Mesendoderm (in vitro differentiated cells): ENCODE results near the gene MUCL3.

ENCODE experiments used
- DNase-seq: peaks from one replicate; pipeline ENCODE4 v3.0.0; 2013
- H2AK5ac ChIP-seq: 2 replicates; pipeline ENCODE4 v1.6.1; 2013; ENCODE audit warnings: low read length, inconsistent platforms
- H2BK120ac ChIP-seq: 2 replicates; pipeline ENCODE4 v1.6.1; 2013; ENCODE audit warnings: low read depth, mild to moderate bottlenecking, low read length, moderate library complexity, mixed read lengths
- H2BK15ac ChIP-seq: replicated peaks from 2 replicates; pipeline ENCODE4 v1.6.1; 2013; ENCODE audit warnings: low read depth, mild to moderate bottlenecking, moderate library complexity
- H2BK5ac ChIP-seq: 2 replicates; pipeline ENCODE4 v1.6.1; 2013; ENCODE audit warnings: low read length, inconsistent platforms
- H3K18ac ChIP-seq: 2 replicates; pipeline ENCODE4 v1.6.1; 2013; ENCODE audit warnings: mild to moderate bottlenecking, low read length, mixed read lengths
- H3K23ac ChIP-seq: one replicate; pipeline ENCODE4 v1.6.1; 2013; ENCODE audit warnings: low read length
- H3K27ac ChIP-seq: 2 replicates; pipeline ENCODE4 v1.5.1; 2013; ENCODE audit warnings: low read depth, mild to moderate bottlenecking, inconsistent platforms, low read length, moderate library complexity
- H3K27me3 ChIP-seq: 2 replicates; pipeline ENCODE4 v1.6.1; 2013; ENCODE audit warnings: low read length, control low read depth, mild to moderate bottlenecking, inconsistent platforms; ENCODE audit not compliant: insufficient read depth, poor library complexity
- H3K36me3 ChIP-seq: 2 replicates; pipeline ENCODE4 v1.6.1; 2013; ENCODE audit warnings: low read length, inconsistent platforms; ENCODE audit not compliant: control insufficient read depth, insufficient read depth
- H3K4ac ChIP-seq: one replicate; pipeline ENCODE4 v1.6.1; 2013; ENCODE audit warnings: low read depth, mild to moderate bottlenecking, low read length, moderate library complexity
- H3K4me1 ChIP-seq: 2 replicates; pipeline ENCODE4 v1.6.1; 2013; ENCODE audit warnings: low read depth, low read length, inconsistent platforms; ENCODE audit not compliant: control insufficient read depth
- H3K4me2 ChIP-seq: 2 replicates; pipeline ENCODE4 v1.6.1; 2013; ENCODE audit warnings: low read length
- H3K4me3 ChIP-seq: 2 replicates; pipeline ENCODE4 v1.5.1; 2013; ENCODE audit warnings: mild to moderate bottlenecking, low read length
- H3K56ac ChIP-seq: one replicate; pipeline ENCODE4 v1.6.1; 2013; ENCODE audit warnings: low read length
- H3K79me1 ChIP-seq: 2 replicates; pipeline ENCODE4 v1.6.1; 2013; ENCODE audit warnings: low read length, inconsistent platforms
- H3K79me2 ChIP-seq: 2 replicates; pipeline ENCODE4 v1.6.1; 2013; ENCODE audit warnings: mild to moderate bottlenecking, low read length; ENCODE audit not compliant: control insufficient read depth, insufficient read depth
- H3K9ac ChIP-seq: 2 replicates; pipeline ENCODE4 v1.6.1; 2013; ENCODE audit warnings: low read length, inconsistent platforms
- H4K5ac ChIP-seq: one replicate; pipeline ENCODE4 v1.6.1; 2013; ENCODE audit warnings: low read length
- H4K8ac ChIP-seq: one replicate; pipeline ENCODE4 v1.6.1; 2013; ENCODE audit warnings: low read depth, mild to moderate bottlenecking, control low read depth, low read length, moderate library complexity
- WGBS: extraction: QIAGEN DNeasy Blood & Tissue Kit; methylation state at CpG from one replicate; pipeline ENCODE4 v1.1.7; 2013; ENCODE audit warnings: low lambda C conversion rate, missing lambda C conversion rate; ENCODE audit not compliant: insufficient coverage; ENCODE audit errors: extremely low coverage; 5-methylcytosine and 5-hydroxymethylcytosine counted together

MUCL3 gene

GRCh38 chr6:30894381-30894780 lies 46.4 kb upstream of the MUCL3 start:
- H2BK120ac ChIP-seq = no peak overlapping the region
- peaks cover 7% of the 10 kb centered on the region for H3K79me2 ChIP-seq
- peak overlapping the region; percentile 40 for H3K27ac ChIP-seq
- no peaks in the 10 kb centered on the region for H3K4me1 ChIP-seq
- no peak overlapping the region for H3K4ac ChIP-seq
- DNase-seq = no peak
- no peak overlapping the region for H2BK5ac ChIP-seq
- no peak overlapping the region for H4K5ac ChIP-seq
- no peak overlapping the region for H2BK15ac ChIP-seq
- H3K9ac ChIP-seq = no peak overlapping the region
- no peak overlapping the region for H3K18ac ChIP-seq
- H2AK5ac ChIP-seq = no peak overlapping the region
- peaks cover 9% of the 10 kb centered on the region for H3K79me1 ChIP-seq
- H3K36me3 ChIP-seq = peaks cover 21% of the 10 kb centered on the region
- no peak overlapping the region for H3K56ac ChIP-seq
- no peak overlapping the region for H3K23ac ChIP-seq
- H3K27me3 ChIP-seq = no peaks in the 10 kb centered on the region
- no peak overlapping the region for H4K8ac ChIP-seq
- WGBS = no CpG with 5 or more reads among the region's 12 CpGs
- no peak overlapping the region for H3K4me3 ChIP-seq
- no peak overlapping the region for H3K4me2 ChIP-seq

- Histone ChIP-seq H3K4me1 (no peaks in the 10 kb centered on the region), H3K18ac (no peak overlapping the region), H2AK5ac (no peak overlapping the region), H3K9ac (no peak overlapping the region), H4K8ac (no peak overlapping the region), H3K27me3 (no peaks in the 10 kb centered on the region), H3K79me1 (peaks cover 5% of the 10 kb centered on the region), H3K4ac (no peak overlapping the region), H3K79me2 (peaks cover 3% of the 10 kb centered on the region), H2BK15ac (no peak overlapping the region), H4K5ac (no peak overlapping the region), H3K23ac (no peak overlapping the region), H3K4me2 (no peak overlapping the region), H2BK5ac (no peak overlapping the region), H3K4me3 (no peak overlapping the region), H2BK120ac (no peak overlapping the region), H3K56ac (no peak overlapping the region), H3K27ac (no peak overlapping the region), H3K36me3 (peaks cover 19% of the 10 kb centered on the region)
- no peak for DNase-seq
- 100% methylated on average over 1 of the region's 3 CpGs for WGBS
Observed at GRCh38 chr6:30894935-30895334, 45.8 kb upstream of the MUCL3 start.

GRCh38 chr6:30895343-30895742 lies 45.4 kb upstream of the MUCL3 start:
- Histone ChIP-seq H3K4me3 (no peak overlapping the region), H4K5ac (no peak overlapping the region), H3K27ac (no peak overlapping the region), H2BK120ac (no peak overlapping the region), H3K23ac (no peak overlapping the region), H3K4me1 (no peaks in the 10 kb centered on the region), H3K56ac (no peak overlapping the region), H2AK5ac (no peak overlapping the region), H3K27me3 (no peaks in the 10 kb centered on the region), H3K18ac (no peak overlapping the region), H3K9ac (no peak overlapping the region), H2BK5ac (no peak overlapping the region), H3K79me1 (peaks cover 2% of the 10 kb centered on the region), H3K4ac (no peak overlapping the region), H3K4me2 (no peak overlapping the region), H3K36me3 (peaks cover 19% of the 10 kb centered on the region), H2BK15ac (no peak overlapping the region), H4K8ac (no peak overlapping the region), H3K79me2 (no peaks in the 10 kb centered on the region)
- WGBS = no CpG with 5 or more reads among the region's 10 CpGs
- DNase-seq = no peak

GRCh38 chr6:30896541-30896940 lies 44.2 kb upstream of the MUCL3 start:
- no peak overlapping the region for H3K27ac ChIP-seq
- H3K36me3 ChIP-seq = peaks cover 19% of the 10 kb centered on the region
- no peak overlapping the region for H2BK5ac ChIP-seq
- no peak overlapping the region for H2BK120ac ChIP-seq
- no peak overlapping the region for H4K5ac ChIP-seq
- no peak for DNase-seq
- H3K4me3 ChIP-seq = no peak overlapping the region
- H3K56ac ChIP-seq = no peak overlapping the region
- H2AK5ac ChIP-seq = no peak overlapping the region
- no peaks in the 10 kb centered on the region for H3K79me1 ChIP-seq
- H2BK15ac ChIP-seq = no peak overlapping the region
- no peak overlapping the region for H3K9ac ChIP-seq
- H3K4me1 ChIP-seq = no peaks in the 10 kb centered on the region
- H3K4ac ChIP-seq = no peak overlapping the region
- no peak overlapping the region for H4K8ac ChIP-seq
- no CpG with 5 or more reads among the region's 13 CpGs for WGBS
- no peak overlapping the region for H3K4me2 ChIP-seq
- no peak overlapping the region for H3K18ac ChIP-seq
- H3K27me3 ChIP-seq = no peaks in the 10 kb centered on the region
- H3K79me2 ChIP-seq = no peaks in the 10 kb centered on the region
- H3K23ac ChIP-seq = no peak overlapping the region

GRCh38 chr6:30897882-30898281 lies 42.9 kb upstream of the MUCL3 start:
- Histone ChIP-seq H3K18ac (no peak overlapping the region), H3K27ac (no peak overlapping the region), H4K5ac (no peak overlapping the region), H2BK5ac (no peak overlapping the region), H2BK15ac (no peak overlapping the region), H3K9ac (no peak overlapping the region), H3K27me3 (no peaks in the 10 kb centered on the region), H3K79me2 (no peaks in the 10 kb centered on the region), H4K8ac (no peak overlapping the region), H2BK120ac (no peak overlapping the region), H3K79me1 (no peaks in the 10 kb centered on the region), H3K4me2 (no peak overlapping the region), H2AK5ac (no peak overlapping the region), H3K56ac (no peak overlapping the region), H3K4me1 (no peaks in the 10 kb centered on the region), H3K4ac (no peak overlapping the region), H3K23ac (no peak overlapping the region), H3K36me3 (peaks cover 14% of the 10 kb centered on the region), H3K4me3 (no peak overlapping the region)
- WGBS = no CpG with 5 or more reads among the region's 16 CpGs
- DNase-seq = no peak

- Histone ChIP-seq H4K8ac (no peak overlapping the region), H3K18ac (no peak overlapping the region), H3K79me2 (no peaks in the 10 kb centered on the region), H2AK5ac (no peak overlapping the region), H2BK120ac (no peak overlapping the region), H3K27me3 (no peaks in the 10 kb centered on the region), H2BK5ac (no peak overlapping the region), H3K4me3 (no peak overlapping the region), H2BK15ac (no peak overlapping the region), H3K36me3 (peaks cover 8% of the 10 kb centered on the region), H3K56ac (no peak overlapping the region), H3K27ac (no peak overlapping the region), H4K5ac (no peak overlapping the region), H3K4me1 (no peaks in the 10 kb centered on the region), H3K4me2 (no peak overlapping the region), H3K79me1 (no peaks in the 10 kb centered on the region), H3K9ac (no peak overlapping the region), H3K23ac (no peak overlapping the region), H3K4ac (no peak overlapping the region)
- WGBS = no CpG with 5 or more reads among the region's 23 CpGs
- DNase-seq = no peak
Observed at GRCh38 chr6:30898750-30899360, 41.9 kb upstream of the MUCL3 start.
